HG02970 (cell line): Measurements from ENCODE around the gene CAPRIN1.
A peak's percentile ranks its signal among the peaks of the same experiment; 100 is the strongest.

Experiments used
- ATAC-seq: cut with Tn5 transposase; IDR thresholded peaks from one replicate; pipeline ENCODE4 v1.9.1; 2021; ENCODE audit warnings: mild to moderate bottlenecking, moderate library complexity, moderate number of reproducible peaks; ENCODE audit not compliant: unreplicated experiment, low FRiP score

The CAPRIN1 gene, protein sequence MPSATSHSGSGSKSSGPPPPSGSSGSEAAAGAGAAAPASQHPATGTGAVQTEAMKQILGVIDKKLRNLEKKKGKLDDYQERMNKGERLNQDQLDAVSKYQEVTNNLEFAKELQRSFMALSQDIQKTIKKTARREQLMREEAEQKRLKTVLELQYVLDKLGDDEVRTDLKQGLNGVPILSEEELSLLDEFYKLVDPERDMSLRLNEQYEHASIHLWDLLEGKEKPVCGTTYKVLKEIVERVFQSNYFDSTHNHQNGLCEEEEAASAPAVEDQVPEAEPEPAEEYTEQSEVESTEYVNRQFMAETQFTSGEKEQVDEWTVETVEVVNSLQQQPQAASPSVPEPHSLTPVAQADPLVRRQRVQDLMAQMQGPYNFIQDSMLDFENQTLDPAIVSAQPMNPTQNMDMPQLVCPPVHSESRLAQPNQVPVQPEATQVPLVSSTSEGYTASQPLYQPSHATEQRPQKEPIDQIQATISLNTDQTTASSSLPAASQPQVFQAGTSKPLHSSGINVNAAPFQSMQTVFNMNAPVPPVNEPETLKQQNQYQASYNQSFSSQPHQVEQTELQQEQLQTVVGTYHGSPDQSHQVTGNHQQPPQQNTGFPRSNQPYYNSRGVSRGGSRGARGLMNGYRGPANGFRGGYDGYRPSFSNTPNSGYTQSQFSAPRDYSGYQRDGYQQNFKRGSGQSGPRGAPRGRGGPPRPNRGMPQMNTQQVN

DNA sequence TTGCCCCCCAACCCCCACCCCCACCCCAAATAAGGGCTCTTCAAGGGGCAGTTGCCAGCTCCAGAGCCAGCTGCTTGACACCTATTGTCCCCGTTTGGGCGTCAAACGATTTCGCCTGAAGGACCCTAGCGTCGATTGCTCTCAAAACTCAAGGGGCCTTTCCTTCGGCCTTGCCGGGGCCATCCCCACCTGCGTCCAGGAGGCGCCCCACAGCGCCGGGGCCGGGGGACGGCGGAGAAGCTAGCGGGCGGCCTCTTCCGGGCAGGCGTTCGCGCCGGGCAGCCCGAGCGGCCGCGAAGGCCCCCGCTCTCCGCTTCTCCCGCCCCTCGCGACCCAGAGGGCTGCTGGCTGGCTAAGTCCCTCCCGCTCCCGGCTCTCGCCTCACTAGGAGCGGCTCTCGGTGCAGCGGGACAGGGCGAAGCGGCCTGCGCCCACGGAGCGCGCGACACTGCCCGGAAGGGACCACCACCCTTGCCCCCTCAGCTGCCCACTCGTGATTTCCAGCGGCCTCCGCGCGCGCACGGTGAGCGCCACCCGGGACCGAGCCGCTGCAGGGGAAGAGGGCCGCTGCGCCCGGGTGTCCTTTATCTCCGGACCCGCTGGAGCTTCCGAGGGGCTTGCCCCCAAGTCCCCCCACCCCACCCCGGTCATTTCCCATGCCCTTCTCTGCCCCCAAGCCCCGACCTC is at the start of gene CAPRIN1:
CAPRIN1 (plus strand) TSS at position 383 of the 687 bp plus-strand sequence. CDS start 690 bp downstream, outside the sequence.
- peak; percentile 55 for ATAC-seq

DNA sequence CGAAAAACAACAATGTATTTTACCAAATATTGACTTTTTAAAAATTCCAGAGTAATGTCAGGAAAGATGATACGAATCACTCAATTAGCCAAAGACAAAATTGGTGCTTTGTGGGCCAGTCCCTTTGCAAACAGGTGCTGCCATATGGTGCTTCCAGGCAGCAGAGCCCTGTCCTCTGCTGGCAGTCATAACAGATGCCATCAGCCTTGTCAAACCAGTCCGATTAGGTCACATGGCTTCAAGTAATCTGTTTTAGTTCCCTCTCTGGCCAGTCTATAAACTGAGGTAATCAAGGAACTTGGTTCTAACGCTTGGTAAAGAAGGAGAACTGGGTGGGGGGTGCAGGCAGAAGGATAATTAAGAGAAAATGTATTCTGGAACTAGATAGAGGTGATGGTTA is 49.1 kb upstream of the CAPRIN1 start:
- ATAC-seq = no peak

DNA sequence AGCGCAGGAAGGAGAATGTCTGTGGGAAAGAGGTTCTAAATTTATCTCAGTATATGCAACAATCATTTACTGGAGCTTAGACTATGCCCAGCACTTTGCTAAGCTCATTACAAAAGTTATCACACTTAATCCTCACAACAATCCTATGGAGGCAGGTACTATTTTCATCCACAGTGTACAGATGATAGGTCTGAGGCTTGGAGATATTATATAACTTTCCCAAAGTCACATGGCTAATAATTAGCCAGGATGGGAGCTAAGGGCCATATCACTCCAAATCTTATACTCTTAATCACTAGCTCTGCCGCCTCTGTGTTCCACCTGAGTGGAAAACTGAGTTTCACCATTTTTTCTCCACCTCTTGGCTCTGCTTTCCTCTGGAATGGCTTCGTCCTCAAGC is 47.3 kb upstream of the CAPRIN1 start:
- no peak for ATAC-seq

DNA sequence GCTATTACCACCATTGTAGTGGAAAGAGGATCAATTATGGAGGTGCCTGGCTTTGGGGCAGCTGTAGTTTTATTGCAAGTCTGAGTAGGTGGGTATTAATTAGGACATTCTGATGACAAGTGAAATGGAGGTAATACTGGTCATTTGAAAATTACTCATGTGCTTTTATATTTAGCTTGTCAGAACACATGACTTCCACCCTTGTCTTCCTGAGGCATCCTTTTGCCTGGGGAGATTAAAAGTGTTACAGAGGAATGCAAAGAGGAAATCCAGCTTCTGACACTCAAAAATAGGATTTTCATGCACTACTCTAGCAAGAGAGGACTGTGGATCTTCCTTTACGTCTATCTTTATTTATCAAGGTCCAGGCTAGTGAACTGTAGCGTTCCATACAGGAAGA is 44.7 kb upstream of the CAPRIN1 start:
- no peak for ATAC-seq

DNA sequence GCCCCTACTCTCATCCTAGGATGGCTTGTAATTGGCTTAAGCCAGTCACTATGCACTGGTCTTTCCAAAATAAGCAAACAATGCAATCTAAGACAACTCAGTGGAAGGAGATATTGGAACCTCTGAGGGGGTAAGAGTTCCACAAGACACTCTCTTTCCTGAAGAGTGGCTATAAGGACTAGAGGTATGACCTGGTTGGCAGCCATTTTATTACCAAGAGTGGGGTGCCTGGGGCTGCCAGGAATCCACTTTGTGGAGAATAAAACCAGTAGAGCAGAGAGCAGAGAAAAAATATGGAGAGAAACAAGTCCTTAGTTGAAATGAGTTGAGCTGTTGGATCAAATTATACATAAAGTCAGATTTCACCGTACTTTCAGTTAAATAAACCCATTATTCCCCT is 38.8 kb upstream of the CAPRIN1 start:
- no peak for ATAC-seq

DNA sequence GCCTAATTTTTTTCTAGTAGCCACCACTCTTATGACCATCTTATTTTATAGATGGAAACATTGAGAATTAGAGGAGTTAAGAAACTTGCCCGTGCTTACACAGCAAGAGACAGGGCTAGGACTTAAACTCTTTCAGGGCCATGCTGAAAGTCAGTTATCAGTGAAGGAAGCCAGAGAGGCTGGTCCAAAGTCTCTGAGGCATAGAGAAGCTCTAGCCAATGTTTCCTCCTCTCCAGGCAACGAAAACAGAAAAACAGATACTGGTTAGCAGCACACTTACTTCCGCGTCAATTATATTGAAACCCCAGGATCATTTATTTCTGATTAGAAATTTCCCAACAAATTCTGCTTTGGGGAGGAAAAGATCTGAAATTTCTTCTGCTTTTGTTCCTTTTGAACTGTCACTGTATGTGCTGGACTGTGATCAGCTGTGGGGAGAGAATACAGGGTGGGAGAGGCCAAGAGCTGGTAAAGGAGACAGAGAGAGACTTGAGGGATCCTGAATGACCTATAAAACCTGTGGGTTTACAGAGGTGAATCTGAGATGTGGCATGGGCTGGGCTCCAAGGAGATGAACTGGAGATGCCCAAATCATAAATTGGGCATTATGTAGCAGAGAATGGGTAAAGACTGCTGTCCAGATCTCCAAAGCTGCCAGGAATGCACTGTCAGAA is 37.5 kb upstream of the CAPRIN1 start:
- ATAC-seq = no peak

DNA sequence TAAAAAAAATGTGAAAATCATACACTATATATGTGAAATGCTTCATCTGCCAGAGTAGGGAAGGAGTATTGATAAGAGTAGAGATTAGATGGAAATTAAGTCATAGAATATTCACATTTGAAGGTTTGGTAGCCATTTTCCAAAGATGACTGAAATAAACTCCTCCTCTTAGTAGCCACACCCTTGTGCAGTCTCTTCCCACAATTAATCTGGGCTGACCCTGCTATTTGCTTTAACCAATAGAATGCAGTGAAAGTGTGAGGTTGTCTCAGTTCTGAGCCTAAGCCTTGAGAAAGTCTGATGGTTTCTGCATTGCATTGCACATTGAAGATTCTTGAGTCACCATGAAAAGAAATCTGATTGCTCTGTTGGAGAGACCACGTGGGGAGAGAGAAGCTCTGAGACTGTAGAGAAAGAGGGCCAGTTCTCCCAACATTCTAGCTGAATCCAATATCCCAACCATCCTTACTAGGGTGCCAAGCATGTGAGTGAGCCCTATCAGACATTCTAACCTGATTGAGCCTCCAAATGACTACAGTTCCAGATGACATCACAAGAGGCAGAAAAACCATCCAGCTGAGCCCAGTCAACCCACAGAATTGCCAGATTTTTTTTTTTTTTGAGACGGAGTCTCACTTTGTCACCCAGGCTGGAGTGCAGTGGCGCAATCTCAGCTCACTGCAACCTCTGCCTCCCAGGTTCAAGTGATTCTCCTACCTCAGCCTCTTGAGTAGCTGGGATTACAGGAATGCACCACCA is 29.4 kb upstream of the CAPRIN1 start:
- no peak for ATAC-seq

DNA sequence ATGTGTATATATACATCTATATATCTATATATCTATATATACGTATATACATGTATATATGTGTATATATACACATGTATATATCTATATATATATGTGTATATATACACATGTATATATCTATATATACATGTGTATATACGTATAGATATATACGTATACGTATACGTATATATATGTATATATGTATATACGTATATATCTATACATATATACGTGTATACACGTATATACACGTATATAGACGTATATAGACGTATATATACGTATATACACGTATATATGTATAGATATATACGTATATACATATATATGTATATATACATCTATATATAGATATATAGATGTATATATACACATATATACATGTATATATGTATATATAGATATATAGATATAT is 25.1 kb upstream of the CAPRIN1 start:
- no peak for ATAC-seq

DNA sequence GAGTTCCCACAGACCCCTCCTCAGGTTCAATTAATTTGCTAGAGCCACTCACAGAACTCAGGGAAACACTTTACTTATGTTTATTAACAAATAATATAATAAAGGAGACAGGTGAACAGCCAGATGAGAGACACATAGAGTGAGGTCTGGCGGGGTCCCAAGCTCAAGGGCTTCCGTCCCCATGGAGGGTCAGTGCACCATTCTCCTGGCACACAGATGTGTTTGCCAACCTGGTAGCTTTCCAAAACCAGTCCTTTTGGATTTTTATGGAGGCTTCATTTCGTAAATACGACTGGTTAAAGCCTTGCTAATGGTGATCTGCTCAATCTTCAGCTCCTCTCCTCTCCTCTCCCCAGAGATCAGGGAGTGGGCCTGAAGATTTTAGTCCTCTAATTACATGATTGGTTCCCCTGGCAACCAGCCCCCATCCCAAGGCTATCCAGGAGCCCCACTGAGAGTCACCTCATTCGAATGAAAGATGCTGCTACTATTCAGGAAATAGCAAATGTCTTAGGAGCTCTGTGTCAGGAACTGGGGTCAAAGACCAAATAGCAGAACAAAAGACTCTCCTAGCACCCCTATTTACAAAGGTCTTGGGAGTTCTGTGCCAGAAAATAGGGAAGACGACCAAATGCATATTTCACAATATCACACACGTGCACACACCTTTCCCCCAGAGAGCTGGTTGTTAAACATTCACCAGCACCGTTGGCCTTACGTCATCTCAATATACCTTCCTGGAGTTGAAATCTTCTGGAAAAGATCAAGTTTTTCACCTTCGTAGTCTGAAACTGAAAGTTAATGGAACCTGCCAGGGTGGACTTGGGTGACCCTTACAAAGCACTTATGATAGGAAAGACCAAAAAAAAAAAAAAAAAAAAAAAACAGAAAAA is 23.8 kb upstream of the CAPRIN1 start:
- no peak for ATAC-seq

DNA sequence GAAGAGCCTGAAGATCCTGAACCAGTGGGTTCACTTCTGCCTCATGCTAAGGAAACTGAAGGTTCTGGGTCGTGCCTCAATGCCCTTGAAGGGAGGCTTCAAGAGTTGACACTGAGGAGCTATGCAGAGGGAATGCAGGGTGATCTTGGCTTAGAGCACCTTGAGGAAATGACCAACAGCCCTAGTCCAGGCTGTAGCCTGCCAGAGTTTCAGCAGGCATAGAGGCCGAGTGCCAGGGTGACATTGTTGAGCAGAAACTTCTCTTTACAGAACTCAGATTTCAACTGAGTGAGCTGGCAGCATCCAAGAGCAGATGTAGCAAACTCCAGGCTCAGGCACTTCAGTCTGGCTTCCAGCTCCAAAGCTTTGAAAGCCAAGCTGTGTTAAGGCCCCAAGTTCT is 23.1 kb upstream of the CAPRIN1 start:
- ATAC-seq = no peak

DNA sequence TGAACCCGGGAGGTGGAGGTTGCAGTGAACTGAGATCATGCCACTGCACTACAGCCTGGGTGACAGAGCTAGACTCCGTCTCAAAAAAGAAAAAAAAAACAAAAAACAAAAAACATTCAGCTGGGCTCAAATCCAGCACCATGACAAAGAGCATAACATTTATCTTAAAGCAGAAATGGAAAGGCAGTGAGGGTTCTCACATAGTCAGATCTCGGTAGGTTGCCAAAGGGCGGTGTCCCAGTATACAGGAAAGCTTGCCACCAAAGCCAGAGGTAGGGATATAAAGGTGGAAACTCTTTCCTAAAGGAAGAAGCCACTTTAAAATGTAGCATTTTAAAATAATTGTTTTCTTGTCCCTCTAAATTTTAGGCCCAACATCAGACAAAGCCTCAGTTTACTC is 22.4 kb upstream of the CAPRIN1 start:
- no peak for ATAC-seq

DNA sequence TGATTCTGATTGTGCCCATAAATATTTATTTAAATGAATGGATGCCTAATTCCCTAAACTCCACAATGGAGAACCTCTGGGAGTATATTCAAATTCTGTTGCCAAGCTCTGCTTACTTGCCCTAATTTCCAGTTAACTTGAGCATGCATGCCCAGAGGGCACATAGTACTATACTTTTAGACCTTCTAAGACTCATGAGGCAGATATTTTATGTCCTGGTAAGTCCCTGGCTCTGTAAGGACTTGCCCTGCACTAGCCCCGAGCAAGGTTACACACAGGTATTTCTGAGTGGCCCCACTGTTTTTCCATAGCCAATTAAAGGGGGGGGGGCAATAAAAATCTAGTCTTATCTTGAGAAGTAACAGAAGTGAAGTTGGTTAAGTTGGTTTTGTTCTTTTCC is 21.1 kb upstream of the CAPRIN1 start:
- ATAC-seq = no peak

DNA sequence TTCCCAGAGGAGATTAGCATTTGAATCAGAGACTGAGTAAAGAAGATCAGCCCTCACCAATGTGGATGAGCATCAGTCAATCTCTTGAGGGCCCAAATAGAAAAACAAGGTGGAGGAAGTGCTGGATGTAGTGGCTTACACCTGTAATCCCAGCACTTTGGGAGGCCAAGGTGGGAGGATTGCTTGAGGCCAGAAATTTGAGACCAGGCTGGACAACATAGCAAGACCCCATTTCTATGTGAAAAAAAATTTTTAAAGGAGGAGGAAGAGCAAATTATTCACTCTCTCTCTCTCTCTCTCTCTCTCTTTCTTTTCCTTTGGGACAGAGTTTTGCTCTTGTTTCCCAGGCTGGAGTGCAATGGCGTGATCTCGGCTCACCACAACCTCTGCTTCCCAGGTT is 18.1 kb upstream of the CAPRIN1 start:
- ATAC-seq = no peak

DNA sequence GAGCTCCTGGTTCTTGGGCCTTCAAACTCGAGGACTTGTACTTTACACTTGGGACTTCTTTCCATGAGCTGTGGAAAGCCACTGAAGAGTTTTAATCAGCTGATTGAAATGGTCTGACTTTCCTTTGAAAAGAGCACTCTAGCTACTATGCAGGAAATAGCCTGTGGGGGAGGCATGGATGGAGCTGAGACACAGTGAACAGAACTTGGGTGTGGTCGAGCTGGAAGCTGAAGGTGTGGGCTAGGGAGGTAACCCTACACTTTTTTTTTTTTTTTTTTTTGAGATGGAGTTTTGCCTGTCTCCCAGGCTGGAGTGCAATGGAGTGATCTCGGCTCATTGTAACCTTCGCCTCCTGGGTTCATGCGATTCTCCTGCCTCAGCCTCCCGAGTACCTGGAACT is 17.5 kb upstream of the CAPRIN1 start:
- no peak for ATAC-seq

DNA sequence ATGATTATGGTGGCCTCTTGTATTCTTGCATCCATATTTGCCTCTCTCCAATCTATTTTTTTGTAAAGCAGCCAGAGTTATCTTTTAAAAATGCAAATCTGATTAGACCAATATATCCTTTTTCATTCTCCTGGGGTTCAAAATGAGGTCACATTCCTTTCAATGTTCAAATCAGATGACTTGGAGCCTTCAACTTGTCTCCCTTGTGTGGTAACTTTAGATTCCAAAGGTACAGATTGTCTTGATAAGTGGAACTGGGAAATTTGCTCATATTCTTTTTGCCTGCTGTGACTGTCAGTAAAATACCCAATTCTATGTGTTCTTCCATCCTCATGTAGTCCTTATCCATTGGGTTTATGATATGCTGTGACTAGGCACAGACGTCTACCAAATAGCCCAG is 15.1 kb upstream of the CAPRIN1 start:
- no peak for ATAC-seq

DNA sequence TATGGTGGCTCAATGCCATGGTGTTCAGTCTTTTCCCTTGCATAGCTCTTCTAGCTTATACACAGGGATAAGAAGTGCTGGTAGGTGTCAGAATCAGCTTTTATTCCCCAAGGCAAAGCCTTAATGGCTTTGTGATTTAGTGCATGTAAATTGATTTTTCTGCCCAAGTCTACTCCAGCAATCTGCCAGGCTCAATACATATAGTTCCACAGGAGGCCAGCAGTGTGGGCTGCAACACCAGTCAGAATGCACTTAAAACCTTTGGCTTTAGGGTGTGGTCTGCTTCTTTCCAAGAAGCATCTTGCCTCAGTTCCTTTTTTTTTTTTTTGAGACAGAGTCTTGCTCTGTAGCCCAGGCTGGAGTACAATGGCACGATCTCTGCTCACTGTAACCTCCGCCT is 14.5 kb upstream of the CAPRIN1 start:
- ATAC-seq = no peak

DNA sequence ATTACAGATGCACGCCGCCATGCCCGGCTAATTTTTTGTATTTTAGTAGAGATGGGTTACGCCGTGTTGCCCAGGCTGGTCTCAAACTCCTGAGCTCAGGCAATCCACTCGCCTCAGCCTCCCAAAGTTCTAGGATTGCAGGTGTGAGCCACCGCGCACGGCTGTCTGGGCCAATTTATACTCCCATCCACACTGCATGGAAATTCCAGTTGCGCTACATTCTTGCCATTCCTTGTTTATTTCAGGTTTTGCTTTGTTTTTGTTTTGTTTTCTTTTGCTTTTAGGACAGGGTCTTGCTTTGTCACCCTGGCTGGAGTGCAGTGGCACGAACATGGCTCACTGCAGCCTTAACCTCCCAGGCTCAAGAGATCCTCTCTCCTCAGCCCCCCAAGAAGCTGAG is 11.0 kb upstream of the CAPRIN1 start:
- no peak for ATAC-seq

DNA sequence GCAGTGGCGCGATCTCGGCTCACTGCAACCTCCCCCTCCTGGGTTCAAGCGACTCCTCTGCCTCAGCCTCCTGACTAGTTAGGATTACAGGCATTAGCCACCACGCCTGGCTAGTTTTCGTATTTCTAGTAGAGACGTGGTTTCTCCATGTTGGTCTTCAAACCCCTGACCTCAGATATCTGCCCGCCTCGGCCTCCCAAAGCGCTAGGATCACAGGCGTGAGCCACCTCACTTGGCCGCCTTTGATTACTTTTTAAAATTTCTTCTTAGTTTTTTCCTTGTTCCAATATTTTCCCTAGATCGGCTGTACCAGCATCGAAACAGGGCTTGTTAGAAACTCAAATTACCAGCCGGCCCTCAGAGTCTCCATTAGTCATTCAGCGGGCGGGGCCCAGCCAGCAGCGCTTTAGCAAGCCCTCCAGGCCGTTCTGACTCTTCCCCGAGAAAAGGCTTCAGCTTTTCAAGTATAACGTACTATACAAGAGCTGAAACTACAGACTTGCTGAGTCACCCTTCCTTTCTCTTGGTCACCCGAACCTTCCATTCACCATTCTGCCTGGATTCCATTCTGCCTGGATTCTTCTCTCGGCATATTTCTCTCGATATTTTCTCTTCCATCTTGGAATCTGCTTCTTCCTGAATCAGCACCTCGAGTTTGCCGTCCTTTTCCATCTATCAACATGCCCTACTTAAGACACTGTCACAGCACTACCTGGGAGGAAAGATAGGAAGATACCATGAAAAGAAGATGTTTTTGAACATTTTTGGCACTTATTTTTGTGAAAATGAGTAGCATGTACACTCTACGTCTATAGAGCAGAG is 6.7 kb upstream of the CAPRIN1 start:
- no peak for ATAC-seq
